ENCODE results near the gene DLD. TPM values are rescaled to one million over a fixed set of nuclear protein-coding genes. Genes with fewer than 3 reads are reported as not detected.

DLD gene
- total RNA-seq, 2 donors from 2014 or later: 77.4 to 84.1 TPM

DNA sequence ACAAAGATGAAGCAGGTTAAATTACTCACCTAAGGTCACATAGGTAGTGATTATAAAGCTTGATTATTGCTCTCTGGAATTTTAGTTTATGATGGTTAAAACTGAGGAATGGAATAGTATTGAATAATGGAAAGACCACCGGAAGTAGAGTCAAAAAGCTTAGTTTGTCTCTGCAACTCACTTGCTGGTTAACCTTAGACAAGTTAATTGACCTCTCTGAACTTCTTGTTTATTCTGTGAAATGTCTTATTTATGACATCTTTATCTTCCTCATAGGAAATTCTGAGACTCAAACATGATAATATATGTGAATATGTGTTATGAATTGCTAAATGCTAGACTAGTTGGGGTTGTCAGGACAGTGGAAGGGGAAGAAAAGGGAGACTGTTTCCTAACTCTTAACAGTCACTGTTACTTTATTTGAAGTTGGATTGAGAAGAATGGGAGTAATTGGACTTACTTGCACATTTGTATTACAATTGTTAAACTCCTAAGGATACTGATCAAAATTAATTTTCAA is 9.6 kb downstream of the DLD start:
- no peak overlapping the region for H3K27ac ChIP-seq
- TF ChIP-seq POLR2A (IDR thresholded peaks at IDR 0.05) (no peak), POLR2AphosphoS5 (IDR thresholded peaks at IDR 0.05) (no peak)
- TF ChIP-seq, protein P1, sequence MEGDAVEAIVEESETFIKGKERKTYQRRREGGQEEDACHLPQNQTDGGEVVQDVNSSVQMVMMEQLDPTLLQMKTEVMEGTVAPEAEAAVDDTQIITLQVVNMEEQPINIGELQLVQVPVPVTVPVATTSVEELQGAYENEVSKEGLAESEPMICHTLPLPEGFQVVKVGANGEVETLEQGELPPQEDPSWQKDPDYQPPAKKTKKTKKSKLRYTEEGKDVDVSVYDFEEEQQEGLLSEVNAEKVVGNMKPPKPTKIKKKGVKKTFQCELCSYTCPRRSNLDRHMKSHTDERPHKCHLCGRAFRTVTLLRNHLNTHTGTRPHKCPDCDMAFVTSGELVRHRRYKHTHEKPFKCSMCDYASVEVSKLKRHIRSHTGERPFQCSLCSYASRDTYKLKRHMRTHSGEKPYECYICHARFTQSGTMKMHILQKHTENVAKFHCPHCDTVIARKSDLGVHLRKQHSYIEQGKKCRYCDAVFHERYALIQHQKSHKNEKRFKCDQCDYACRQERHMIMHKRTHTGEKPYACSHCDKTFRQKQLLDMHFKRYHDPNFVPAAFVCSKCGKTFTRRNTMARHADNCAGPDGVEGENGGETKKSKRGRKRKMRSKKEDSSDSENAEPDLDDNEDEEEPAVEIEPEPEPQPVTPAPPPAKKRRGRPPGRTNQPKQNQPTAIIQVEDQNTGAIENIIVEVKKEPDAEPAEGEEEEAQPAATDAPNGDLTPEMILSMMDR (IDR thresholded peaks at IDR 0.05): no peak
- WGBS: 79% methylated on average over 1 of the region's 1 CpG

DNA sequence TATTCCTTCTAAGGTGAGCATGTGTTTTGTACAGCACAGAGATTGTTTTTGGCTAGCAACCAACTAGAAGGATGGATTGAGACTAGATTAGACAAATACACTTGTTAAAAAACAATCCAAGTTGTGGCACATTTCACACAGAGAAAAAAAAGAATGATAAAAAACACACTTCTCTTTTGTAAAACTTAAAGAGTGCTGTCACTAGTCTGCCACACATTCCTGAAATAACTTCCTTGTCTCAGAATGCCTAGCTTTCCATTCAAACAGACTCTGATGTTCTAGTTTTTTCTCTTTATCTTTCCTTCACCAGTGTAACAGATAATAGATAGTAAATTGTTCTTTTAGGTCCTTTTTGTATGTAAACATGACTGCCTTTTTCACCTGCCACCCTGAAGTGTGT is 11.4 kb downstream of the DLD start:
- DNase-seq (ENCODE audit: low spot score): no peak
- Histone ChIP-seq H3K4me1 (replicated peaks) (no peaks in the 10 kb centered on the region), H3K9me3 (no peaks in the 10 kb centered on the region), H3K27ac (no peak overlapping the region), H3K27me3 (replicated peaks; ENCODE audit: insufficient read depth) (no peaks in the 10 kb centered on the region), H3K4me3 (no peak overlapping the region), H3K36me3 (no peaks in the 10 kb centered on the region)
- no peak for TF ChIP-seq POLR2A (IDR thresholded peaks at IDR 0.05)
- TF ChIP-seq POLR2AphosphoS5 (IDR thresholded peaks at IDR 0.05): no peak
- TF ChIP-seq, protein P1 (IDR thresholded peaks at IDR 0.05): no peak
- intact Hi-C loops (cut with DNase I): no loop called here

More for the DNA sequence above, 9.6 kb downstream of the DLD start:
- Histone ChIP-seq H3K9me3 (no peaks in the 10 kb centered on the region), H3K4me3 (no peak overlapping the region), H3K27me3 (replicated peaks; ENCODE audit: insufficient read depth) (no peaks in the 10 kb centered on the region), H3K36me3 (no peaks in the 10 kb centered on the region), H3K4me1 (replicated peaks) (no peaks in the 10 kb centered on the region)
- no peak for DNase-seq (ENCODE audit: low spot score)
- intact Hi-C loops (cut with DNase I): no loop called here

DNA sequence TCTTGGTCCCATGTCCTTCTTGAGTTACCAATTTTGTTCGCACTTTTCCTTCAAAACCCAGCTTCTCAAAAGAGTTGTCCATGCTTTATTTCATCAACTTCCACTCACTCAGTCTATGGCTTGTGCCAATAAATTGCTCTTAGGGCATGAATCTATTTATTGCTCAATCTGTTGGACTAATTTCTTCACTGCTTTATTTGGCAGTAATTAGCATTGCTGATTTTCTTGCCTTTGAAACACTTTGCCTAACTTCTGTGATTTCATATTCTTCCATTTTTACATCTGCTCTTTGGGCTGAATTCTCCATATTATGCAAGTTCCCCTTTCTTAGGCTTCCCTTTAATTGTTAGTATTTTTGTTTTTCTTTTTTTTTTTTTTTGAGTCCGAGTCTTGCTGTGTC is 16.8 kb downstream of the DLD start:
- no peaks in the 10 kb centered on the region for H3K36me3 ChIP-seq

DNA sequence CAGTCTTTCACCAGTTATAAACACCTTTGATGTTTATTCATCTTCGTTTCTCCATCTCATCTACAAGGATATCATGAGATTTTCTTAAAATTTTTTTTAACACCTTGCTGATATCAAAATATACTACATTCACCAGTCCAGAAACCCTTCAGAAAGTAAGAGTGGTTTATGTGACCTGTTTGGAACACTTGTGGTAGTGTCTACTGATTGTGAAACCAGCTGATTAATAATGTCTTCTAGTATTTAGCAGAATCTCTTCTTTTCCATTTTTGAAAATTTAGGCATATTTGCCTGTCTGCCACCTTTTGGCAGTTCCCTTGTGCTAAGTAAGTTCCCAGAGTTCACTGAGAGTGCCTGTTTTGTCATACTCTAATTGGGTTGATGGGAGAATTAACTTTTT is 18.5 kb downstream of the DLD start:
- Histone ChIP-seq H3K4me3 (no peak overlapping the region), H3K27me3 (replicated peaks; ENCODE audit: insufficient read depth) (no peaks in the 10 kb centered on the region), H3K36me3 (no peaks in the 10 kb centered on the region), H3K9me3 (no peaks in the 10 kb centered on the region), H3K27ac (no peak overlapping the region), H3K4me1 (replicated peaks) (no peaks in the 10 kb centered on the region)
- WGBS: 77% methylated on average over 1 of the region's 1 CpG
- TF ChIP-seq POLR2AphosphoS5 (IDR thresholded peaks at IDR 0.05): no peak
- TF ChIP-seq, protein P1 (IDR thresholded peaks at IDR 0.05): no peak
- TF ChIP-seq POLR2A (IDR thresholded peaks at IDR 0.05): no peak
- DNase-seq (ENCODE audit: low spot score): no peak
- intact Hi-C loops (cut with DNase I): no loop called here

More for the DNA sequence above, 16.8 kb downstream of the DLD start:
- TF ChIP-seq, protein P1 (IDR thresholded peaks at IDR 0.05): no peak
- no peak for TF ChIP-seq POLR2A (IDR thresholded peaks at IDR 0.05)
- no peak for TF ChIP-seq POLR2AphosphoS5 (IDR thresholded peaks at IDR 0.05)
- no peak for DNase-seq (ENCODE audit: low spot score)
- Histone ChIP-seq H3K27me3 (replicated peaks; ENCODE audit: insufficient read depth) (no peaks in the 10 kb centered on the region), H3K27ac (no peak overlapping the region), H3K9me3 (no peaks in the 10 kb centered on the region), H3K4me3 (no peak overlapping the region), H3K4me1 (replicated peaks) (no peaks in the 10 kb centered on the region)
- 96% methylated on average over 2 of the region's 2 CpGs for WGBS
- intact Hi-C loops (cut with DNase I): no loop called here

DNA sequence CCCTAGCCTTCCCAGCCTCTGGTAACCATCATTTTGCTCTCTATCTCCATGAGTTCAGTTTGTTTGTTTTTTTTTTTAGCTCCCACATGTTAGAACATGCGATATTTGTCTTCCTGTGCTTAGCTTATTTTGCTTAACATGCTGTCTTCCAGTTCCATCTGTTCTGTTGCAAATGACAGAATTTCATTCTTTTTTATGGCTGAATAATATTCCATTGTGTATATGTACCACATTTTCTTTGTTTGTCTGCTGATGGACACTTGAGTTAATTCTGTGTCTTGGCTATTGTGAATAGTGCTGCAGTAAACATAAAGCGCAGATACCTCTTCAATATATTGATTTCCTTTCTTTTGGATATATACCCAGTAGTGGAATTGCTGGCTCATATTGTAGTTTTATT is 21.0 kb downstream of the DLD start:
- DNase-seq (ENCODE audit: low spot score): no peak
- Histone ChIP-seq H3K4me3 (no peak overlapping the region), H3K4me1 (replicated peaks) (no peaks in the 10 kb centered on the region), H3K27ac (no peak overlapping the region), H3K27me3 (replicated peaks; ENCODE audit: insufficient read depth) (no peaks in the 10 kb centered on the region), H3K36me3 (no peaks in the 10 kb centered on the region), H3K9me3 (no peaks in the 10 kb centered on the region)
- 99% methylated on average over 2 of the region's 2 CpGs for WGBS
- TF ChIP-seq POLR2AphosphoS5 (IDR thresholded peaks at IDR 0.05) (no peak), POLR2A (IDR thresholded peaks at IDR 0.05) (no peak)
- TF ChIP-seq, protein P1 (IDR thresholded peaks at IDR 0.05): no peak
- intact Hi-C loops (cut with DNase I): no loop called here
